ENCODE measurements around the gene ENG. TPM values are rescaled to one million over a fixed set of nuclear protein-coding genes. Genes with fewer than 3 reads are reported as not detected.

The ENG gene
- total and polyA plus RNA-seq, 2 experiments from 2014 or later = 1.4 to 2.6 TPM

- TF ChIP-seq ZNF462 (CRISPR knock-in tag; IDR thresholded peaks at IDR 0.05) = no peak
- no peak for TF ChIP-seq STAT1 (IDR thresholded peaks at IDR 0.05; ENCODE audit: unreplicated experiment)
- no peak for TF ChIP-seq EZH2 (IDR thresholded peaks at IDR 0.05; ENCODE audit: low read depth, unreplicated experiment)
- TF ChIP-seq CTCF (conservative IDR thresholded peaks at IDR 0.05; ENCODE audit: low read depth in 2 of 2) = no peak
These were observed 910 bp downstream of the ENG start (continued) for GRCh38 chr9:127853312-127854183.

- H3K36me3 ChIP-seq (ENCODE audit: insufficient read depth) = no peaks in the 10 kb centered on the region
- H3K4me1 Mint-ChIP-seq = peaks cover 5% of the 10 kb centered on the region
- H3K9me2 ChIP-seq (ENCODE audit: insufficient read depth) = no peaks in the 10 kb centered on the region
- H3K36me3 Mint-ChIP-seq (ENCODE audit: low read depth) = peaks cover 8% of the 10 kb centered on the region
- no peak overlapping the region for H3K4me3 Mint-ChIP-seq
- DNase-seq (ENCODE audit: low spot score) = no peak
- H3K9me3 Mint-ChIP-seq = peaks cover 27% of the 10 kb centered on the region
- H2AFZ ChIP-seq = no peak overlapping the region
- no peak overlapping the region for H3K4me2 ChIP-seq
- H3F3A ChIP-seq (replicated peaks; ENCODE audit: low read depth) = no peaks in the 10 kb centered on the region
- H3K27me3 ChIP-seq (ENCODE audit: insufficient read depth) = no peaks in the 10 kb centered on the region
- H3K27ac ChIP-seq (ENCODE audit: low read depth) = no peak overlapping the region
- ATAC-seq = no peak
- H3K79me2 ChIP-seq (replicated peaks; ENCODE audit: insufficient read depth) = no peaks in the 10 kb centered on the region
- peaks cover 4% of the 10 kb centered on the region; the same call in 1 of the 2 replicates for H3K4me1 ChIP-seq (ENCODE audit: insufficient read depth)
- H3K4me3 ChIP-seq = no peak overlapping the region
- H4K20me1 ChIP-seq (replicated peaks; ENCODE audit: insufficient read depth) = no peaks in the 10 kb centered on the region
- no peak overlapping the region for H3K27ac Mint-ChIP-seq
- H3K27me3 Mint-ChIP-seq (ENCODE audit: insufficient read depth, low read depth, poor library complexity) = peaks cover 7% of the 10 kb centered on the region
- TF ChIP-seq ETS1 (IDR thresholded peaks at IDR 0.05) (no peak), NANOG (IDR thresholded peaks at IDR 0.05; ENCODE audit: borderline replicate concordance) (no peak), EZH2phosphoT487 (IDR thresholded peaks at IDR 0.05; ENCODE audit: unreplicated experiment) (no peak), CREB1 (CRISPR knock-in tag; IDR thresholded peaks at IDR 0.05; ENCODE audit: low read depth) (no peak)
These were observed 1.6 kb downstream of the ENG start for GRCh38 chr9:127852829-127853228.

Data from GM23338 (cell line).